AG09309 (cell line): Measurements from ENCODE around the gene ATP6V0B.

Experiments
- DNase-seq: peaks from one replicate; pipeline ENCODE4 v3.0.0-alpha.2; 2010; ENCODE audit warnings: low read depth
- H3K4me3 ChIP-seq: 2 replicates; pipeline ENCODE4 v1.5.1; 2011; ENCODE audit warnings: mild to moderate bottlenecking, low read depth, low read length, moderate library complexity; ENCODE audit not compliant: control insufficient read depth
- TF ChIP-seq, protein P1 (sequence below): IDR thresholded peaks from 2 replicates; pipeline ENCODE4 v1.5.1; 2011; ENCODE audit warnings: mild to moderate bottlenecking, low read depth, low read length, inconsistent platforms; ENCODE audit not compliant: insufficient read depth, control insufficient read depth; ENCODE audit errors: missing control alignments

The ATP6V0B gene

GRCh38 chr1:43979261-43979527 is 4.4 kb downstream of the ATP6V0B start:
- no peak for DNase-seq
- peak overlapping the region; percentile 49 for H3K4me3 ChIP-seq
- TF ChIP-seq, protein P1, sequence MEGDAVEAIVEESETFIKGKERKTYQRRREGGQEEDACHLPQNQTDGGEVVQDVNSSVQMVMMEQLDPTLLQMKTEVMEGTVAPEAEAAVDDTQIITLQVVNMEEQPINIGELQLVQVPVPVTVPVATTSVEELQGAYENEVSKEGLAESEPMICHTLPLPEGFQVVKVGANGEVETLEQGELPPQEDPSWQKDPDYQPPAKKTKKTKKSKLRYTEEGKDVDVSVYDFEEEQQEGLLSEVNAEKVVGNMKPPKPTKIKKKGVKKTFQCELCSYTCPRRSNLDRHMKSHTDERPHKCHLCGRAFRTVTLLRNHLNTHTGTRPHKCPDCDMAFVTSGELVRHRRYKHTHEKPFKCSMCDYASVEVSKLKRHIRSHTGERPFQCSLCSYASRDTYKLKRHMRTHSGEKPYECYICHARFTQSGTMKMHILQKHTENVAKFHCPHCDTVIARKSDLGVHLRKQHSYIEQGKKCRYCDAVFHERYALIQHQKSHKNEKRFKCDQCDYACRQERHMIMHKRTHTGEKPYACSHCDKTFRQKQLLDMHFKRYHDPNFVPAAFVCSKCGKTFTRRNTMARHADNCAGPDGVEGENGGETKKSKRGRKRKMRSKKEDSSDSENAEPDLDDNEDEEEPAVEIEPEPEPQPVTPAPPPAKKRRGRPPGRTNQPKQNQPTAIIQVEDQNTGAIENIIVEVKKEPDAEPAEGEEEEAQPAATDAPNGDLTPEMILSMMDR: no peak

- TF ChIP-seq, protein P1: no peak
- H3K4me3 ChIP-seq: peak overlapping the region; percentile 49
- DNase-seq: no peak
Observed at GRCh38 chr1:43979528-43980254, 4.9 kb downstream of the ATP6V0B start.

DNA sequence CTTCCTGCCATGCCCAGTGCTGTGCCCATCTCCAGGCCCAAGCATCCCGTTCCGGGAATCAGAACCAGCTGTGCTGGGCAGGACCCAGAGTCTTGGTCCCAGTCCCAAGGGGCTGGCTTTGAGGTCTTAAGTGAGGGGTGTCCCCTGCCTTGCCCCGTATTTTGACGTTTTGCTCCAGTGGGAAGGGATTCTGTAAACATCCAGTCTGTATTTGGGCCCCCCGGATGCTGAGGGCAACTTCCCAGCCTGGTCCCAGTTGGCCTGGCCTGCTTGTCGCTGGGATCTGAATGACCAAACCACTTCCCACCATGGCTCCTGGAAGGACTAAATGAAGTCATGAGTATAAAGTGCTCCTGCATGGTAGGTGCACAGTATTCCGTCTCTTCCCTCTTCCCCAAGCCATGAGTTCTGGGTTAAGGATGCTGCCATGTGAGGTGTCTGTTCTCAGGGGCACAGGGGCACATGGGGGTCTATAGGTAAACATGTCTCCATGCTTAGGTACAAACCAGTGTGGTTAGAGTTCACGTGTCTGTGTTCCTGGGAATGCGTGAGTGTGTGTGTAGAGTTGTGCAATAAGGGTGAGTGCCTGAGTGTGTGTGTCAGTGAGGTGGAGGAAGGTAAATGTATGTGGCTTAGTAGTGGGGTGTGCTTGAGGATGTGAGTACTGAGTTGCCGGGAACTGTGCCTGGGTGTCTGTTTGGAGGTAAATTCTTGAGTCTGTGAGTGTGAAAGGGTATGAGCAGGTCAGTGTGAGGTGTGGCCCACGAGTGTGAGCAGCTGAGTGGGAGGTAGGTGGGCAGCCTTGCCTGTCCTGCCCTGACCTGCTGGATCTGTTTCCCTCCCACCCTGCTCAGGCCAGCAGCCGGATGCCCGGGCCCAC is 5.7 kb downstream of the ATP6V0B start:
- DNase-seq: no peak
- TF ChIP-seq, protein P1: no peak
- H3K4me3 ChIP-seq: peak overlapping the region; percentile 49

GRCh38 chr1:43981135-43981491 is 6.4 kb downstream of the ATP6V0B start:
- no peak for DNase-seq
- TF ChIP-seq, protein P1: no peak
- H3K4me3 ChIP-seq: peak overlapping the region; percentile 49

DNA sequence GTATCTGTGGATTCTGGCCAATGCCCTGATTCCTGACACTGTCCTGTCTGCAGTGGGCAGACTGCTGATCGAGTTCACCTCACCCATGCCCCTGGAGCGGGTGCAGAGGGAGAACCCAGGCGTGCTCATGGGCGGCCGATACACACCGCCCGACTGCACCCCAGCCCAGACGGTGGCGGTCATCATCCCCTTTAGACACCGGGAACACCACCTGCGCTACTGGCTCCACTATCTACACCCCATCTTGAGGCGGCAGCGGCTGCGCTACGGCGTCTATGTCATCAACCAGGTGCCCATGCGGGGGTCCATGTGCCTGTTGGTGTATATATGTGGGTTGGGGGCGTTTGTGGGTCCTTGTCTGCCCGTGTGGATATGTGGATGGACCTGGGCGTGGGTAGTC is 6.9 kb downstream of the ATP6V0B start:
- H3K4me3 ChIP-seq: no peak overlapping the region
- no peak for DNase-seq
- TF ChIP-seq, protein P1: no peak

- TF ChIP-seq, protein P1: no peak
- H3K4me3 ChIP-seq: no peak overlapping the region
- DNase-seq: no peak
Observed at GRCh38 chr1:43982241-43982640, 7.5 kb downstream of the ATP6V0B start.

DNA sequence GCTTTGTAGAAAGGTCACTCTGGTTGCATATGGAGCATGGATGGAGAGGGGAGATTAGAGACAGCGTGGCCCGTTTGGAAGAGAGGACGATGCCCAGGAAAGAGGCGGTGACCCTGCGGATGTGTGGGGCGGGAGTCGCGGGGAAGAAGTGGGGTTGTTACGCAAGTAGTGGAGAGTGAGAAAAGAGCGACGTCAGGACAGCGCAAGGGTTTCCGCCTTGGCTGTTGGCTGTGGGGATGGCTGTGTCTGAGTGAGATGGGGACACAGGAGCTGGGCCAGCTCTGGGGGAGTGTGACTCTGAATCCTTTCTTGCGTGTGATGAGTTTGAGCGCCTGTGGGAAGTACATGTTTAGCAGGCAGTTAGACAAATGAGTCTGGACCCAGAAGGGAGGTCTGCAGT is 8.0 kb downstream of the ATP6V0B start:
- DNase-seq: no peak
- TF ChIP-seq, protein P1: no peak
- H3K4me3 ChIP-seq: no peak overlapping the region
